ENCODE data around the gene INSYN2B. TPM values are rescaled to one million over a fixed set of nuclear protein-coding genes. Genes with fewer than 3 reads are reported as not detected.

Gene INSYN2B
- total RNA-seq, 2 experiments from 2014 or later, result not detected

DNA sequence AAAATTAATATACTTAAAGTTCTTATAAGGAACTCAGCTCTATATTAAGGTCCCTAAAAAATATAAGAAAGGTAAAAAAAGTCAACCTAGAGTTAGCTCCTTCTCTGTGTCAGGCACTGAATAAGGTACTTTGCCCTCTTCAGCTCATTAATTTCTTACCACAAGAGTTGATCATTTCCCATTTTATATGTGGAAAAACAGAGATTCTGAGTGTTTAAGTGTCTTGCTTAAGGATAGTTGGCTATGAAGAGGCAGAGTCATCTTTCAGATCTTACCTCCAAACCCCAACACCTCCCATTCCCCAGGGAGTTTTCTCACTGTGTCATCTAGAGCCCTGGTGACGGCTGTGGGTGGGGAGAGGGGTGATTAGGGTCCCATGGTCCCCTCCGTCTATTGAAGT is 40.6 kb downstream of the INSYN2B start:
- CTCF ChIA-PET, result no interaction called here
- H3K27me3 Mint-ChIP-seq, result no peaks in the 10 kb centered on the region
- H3K4me1 Mint-ChIP-seq, result peaks cover 19% of the 10 kb centered on the region
- no peaks in the 10 kb centered on the region for H3K9me3 Mint-ChIP-seq (ENCODE audit: low read depth)
- DNase-seq (no peak), ATAC-seq (no peak)
- no peak overlapping the region for H3K4me3 Mint-ChIP-seq
- H3K27ac Mint-ChIP-seq, result no peak overlapping the region
- peaks cover 5% of the 10 kb centered on the region for H3K36me3 Mint-ChIP-seq

DNA sequence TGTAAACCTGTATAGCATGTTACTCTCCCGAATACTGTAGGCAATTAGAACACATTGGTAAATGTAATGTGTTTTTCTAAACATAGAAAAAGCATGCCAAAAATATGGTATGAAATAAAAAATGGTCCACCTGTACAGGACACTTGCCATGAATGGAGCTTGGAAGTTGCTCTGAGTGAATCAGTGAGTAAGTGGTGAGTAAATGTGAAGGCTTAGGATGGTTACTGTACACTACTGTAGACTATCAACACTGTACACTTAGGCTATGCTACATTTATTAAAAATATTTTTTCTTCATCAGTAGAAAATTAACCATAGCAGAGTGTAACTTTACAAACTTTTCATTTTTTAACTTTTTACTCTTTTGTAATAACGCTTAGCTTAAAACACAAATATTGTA is 41.9 kb downstream of the INSYN2B start:
- DNase-seq (no peak), ATAC-seq (no peak)
- Mint-ChIP-seq H3K4me3 (no peak overlapping the region), H3K36me3 (peaks cover 5% of the 10 kb centered on the region), H3K4me1 (peaks cover 17% of the 10 kb centered on the region), H3K9me3 (ENCODE audit: low read depth) (no peaks in the 10 kb centered on the region), H3K27me3 (no peaks in the 10 kb centered on the region), H3K27ac (no peak overlapping the region)
- CTCF ChIA-PET, result no interaction called here

DNA sequence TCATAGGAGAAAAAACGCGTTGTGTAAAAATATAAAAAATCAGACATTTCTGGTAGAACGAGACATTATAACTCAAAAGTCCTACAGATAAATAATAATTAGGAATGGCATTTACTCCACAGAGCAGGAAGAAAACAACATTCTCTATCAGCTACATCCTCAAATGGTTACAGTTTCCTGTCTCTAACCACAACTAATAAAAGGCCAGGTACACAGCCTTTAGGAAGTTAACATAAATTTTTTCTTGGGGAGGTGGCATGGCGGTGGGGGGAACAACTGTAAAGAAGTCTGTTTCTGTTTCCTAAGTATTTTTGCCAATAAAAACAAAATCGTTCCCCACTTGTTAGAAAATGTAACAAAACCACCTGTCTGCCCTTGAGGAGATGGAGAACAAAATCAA is 44.5 kb downstream of the INSYN2B start:
- no peak for DNase-seq
- no peak overlapping the region for H3K4me3 Mint-ChIP-seq
- no peaks in the 10 kb centered on the region for H3K27me3 Mint-ChIP-seq
- H3K4me1 Mint-ChIP-seq, result peaks cover 17% of the 10 kb centered on the region
- CTCF ChIA-PET, result interaction anchor here (0.7 kb wide), 1 partner anchor 50 kb away, joined by 4 read pairs; no protein-coding TSS in a partner anchor
- H3K36me3 Mint-ChIP-seq, result peaks cover 5% of the 10 kb centered on the region
- H3K9me3 Mint-ChIP-seq (ENCODE audit: low read depth), result no peaks in the 10 kb centered on the region
- no peak overlapping the region for H3K27ac Mint-ChIP-seq
- no peak for ATAC-seq

DNA sequence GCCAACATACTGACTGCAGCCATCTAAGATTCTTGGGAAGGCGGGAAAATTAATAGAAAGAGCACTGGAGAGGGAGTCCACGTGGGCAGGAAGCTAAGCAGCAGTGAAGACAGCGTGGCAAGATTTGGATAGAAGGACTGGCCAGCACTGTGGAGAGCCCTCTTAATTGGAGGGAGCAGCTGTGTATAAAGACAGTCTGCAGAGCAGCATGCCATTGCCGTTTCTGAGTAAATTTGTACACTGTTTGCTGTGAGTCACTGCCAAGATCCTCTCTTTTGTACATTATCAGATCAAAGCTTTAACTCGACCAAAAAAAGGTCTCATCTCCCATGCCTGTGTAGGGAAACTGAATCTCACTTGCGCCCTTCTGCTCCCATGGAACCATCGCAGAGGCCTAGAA is 45.3 kb downstream of the INSYN2B start:
- ATAC-seq (no peak), DNase-seq (no peak)
- Mint-ChIP-seq H3K4me1 (peaks cover 17% of the 10 kb centered on the region), H3K9me3 (ENCODE audit: low read depth) (no peaks in the 10 kb centered on the region), H3K27ac (no peak overlapping the region), H3K36me3 (peaks cover 5% of the 10 kb centered on the region), H3K27me3 (no peaks in the 10 kb centered on the region), H3K4me3 (no peak overlapping the region)
- CTCF ChIA-PET, result no interaction called here

DNA sequence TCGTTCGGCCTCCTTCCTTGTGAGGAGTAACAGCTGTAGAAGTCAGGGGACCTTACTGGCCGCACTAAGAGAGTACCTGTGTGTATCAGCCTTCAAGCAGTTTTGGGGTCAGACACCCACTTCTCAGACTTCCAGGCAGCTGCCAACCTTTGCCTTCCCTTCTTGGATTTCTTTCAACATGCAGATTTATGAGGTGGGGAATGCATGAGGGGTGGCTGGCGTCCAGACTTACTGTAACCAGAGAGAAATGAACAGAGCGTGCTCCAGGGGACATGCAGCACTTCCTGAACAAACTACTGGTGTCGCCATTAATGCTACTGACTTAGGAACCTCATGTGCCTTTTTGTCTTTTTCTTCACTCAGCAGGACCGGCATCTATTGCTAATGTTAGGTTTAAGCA is 46.7 kb downstream of the INSYN2B start:
- Mint-ChIP-seq H3K36me3 (peaks cover 5% of the 10 kb centered on the region), H3K9me3 (ENCODE audit: low read depth) (no peaks in the 10 kb centered on the region), H3K27me3 (no peaks in the 10 kb centered on the region), H3K4me3 (no peak overlapping the region), H3K4me1 (peaks cover 17% of the 10 kb centered on the region), H3K27ac (no peak overlapping the region)
- ATAC-seq, result no peak
- CTCF ChIA-PET, result no interaction called here
- DNase-seq, result no peak

DNA sequence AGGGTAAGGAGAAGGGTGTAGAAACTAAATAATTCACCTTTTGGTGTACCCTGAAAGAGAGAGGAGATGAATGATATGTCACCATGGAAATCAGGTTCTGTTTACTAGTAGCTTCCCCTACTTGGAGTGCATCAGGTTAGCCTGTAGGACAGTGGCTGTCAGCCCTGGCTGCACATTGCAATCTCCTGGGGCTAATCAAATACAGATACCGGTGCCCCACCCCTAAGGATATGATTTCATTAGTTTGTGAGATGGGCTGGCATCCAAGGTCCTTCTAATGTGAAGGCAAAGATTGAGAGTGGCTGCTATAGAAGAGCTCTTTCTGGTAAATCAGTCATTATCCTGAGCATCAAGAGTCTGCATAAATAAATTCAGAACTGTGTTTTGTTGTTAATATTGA is 47.2 kb downstream of the INSYN2B start:
- Mint-ChIP-seq H3K9me3 (ENCODE audit: low read depth) (no peaks in the 10 kb centered on the region), H3K27me3 (no peaks in the 10 kb centered on the region), H3K36me3 (peaks cover 5% of the 10 kb centered on the region), H3K4me1 (peaks cover 17% of the 10 kb centered on the region), H3K4me3 (no peak overlapping the region), H3K27ac (no peak overlapping the region)
- CTCF ChIA-PET, result no interaction called here
- ATAC-seq, result no peak
- no peak for DNase-seq

DNA sequence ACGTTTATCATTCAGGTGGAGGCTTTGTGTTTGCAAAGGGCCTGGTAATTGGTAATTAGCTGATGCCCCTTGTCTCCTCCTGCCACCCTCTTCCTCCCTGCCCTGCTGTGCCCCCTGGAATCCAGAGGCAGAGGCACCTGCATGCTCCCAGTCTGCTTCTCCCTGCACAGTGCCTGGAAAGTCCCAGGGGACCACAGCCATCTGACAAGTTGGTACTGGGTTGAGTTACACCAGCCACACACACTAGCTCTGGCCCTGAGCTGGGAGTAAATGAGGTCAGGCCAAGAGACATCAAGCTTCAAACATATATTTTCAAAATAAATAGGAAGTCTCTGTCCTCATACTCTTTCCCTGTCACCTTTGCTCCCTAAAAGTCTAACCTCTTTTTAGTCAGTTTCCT is 56.3 kb downstream of the INSYN2B start:
- Mint-ChIP-seq H3K9me3 (ENCODE audit: low read depth) (no peaks in the 10 kb centered on the region), H3K27ac (no peak overlapping the region), H3K4me3 (no peak overlapping the region), H3K27me3 (no peaks in the 10 kb centered on the region), H3K4me1 (no peaks in the 10 kb centered on the region), H3K36me3 (peaks cover 9% of the 10 kb centered on the region)
- ATAC-seq, result no peak
- DNase-seq, result no peak
- CTCF ChIA-PET, result no interaction called here

DNA sequence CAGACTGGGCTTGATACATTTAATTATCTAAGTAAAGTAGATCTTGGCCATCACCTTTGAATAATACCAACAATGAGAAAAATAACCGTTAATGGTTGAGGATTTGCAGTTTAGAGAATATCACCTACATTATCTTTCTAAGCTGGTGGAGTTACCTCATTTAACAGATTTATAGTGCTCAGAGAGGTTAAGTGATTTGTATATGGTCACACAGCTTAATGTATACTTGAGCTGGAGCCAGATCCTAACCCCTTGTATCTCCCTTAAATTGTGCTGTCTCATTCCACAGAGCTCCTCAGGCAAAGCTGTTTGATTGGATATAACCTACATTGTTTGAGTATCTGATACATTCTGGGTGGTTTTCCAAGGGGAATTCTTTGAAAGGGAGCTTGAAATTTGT is 57.8 kb downstream of the INSYN2B start:
- no peak for ATAC-seq
- Mint-ChIP-seq H3K27ac (no peak overlapping the region), H3K4me3 (no peak overlapping the region), H3K4me1 (no peaks in the 10 kb centered on the region), H3K36me3 (peaks cover 11% of the 10 kb centered on the region), H3K9me3 (ENCODE audit: low read depth) (no peaks in the 10 kb centered on the region), H3K27me3 (no peaks in the 10 kb centered on the region)
- CTCF ChIA-PET, result no interaction called here
- DNase-seq, result no peak

DNA sequence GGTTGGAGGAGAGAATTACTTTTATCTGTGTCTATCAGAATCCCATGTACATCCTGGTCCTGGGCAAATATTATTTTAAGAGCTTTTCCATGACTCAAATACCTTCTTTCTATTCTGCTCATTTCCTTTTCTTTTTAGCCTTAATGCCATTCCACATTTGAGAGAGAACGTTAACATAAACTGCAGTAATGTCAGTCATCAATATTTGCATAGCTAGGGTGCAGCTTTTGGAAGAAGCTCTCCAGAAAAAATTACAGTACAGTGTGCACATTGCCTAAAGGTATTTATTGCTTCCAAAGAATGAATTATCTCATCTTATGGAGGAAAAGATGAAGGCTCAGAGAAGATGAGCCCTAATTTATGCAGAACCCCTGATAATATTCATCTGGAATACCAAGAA is 58.3 kb downstream of the INSYN2B start:
- CTCF ChIA-PET, result no interaction called here
- ATAC-seq, result no peak
- no peak for DNase-seq
- Mint-ChIP-seq H3K27me3 (no peaks in the 10 kb centered on the region), H3K4me1 (no peaks in the 10 kb centered on the region), H3K4me3 (no peak overlapping the region), H3K9me3 (ENCODE audit: low read depth) (no peaks in the 10 kb centered on the region), H3K36me3 (peaks cover 9% of the 10 kb centered on the region), H3K27ac (no peak overlapping the region)

DNA sequence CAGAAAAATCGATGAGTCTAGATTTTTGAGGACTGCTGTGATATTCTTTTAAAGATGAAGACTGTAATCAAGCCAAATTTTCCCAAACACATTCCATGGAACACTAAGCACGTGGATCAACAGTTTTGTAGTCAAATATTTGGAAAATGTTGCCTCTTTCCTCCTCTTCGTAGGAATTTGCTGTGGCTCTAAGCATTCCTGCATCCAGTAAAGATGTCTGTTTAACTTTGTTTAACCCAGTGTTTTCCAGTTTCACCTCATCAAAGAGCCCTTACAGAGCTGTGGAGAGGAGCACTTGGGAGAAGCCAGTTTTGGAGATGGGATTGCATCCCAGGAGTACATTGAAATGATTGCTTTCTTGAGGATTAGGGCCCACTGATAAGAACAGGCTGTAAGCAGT is 58.9 kb downstream of the INSYN2B start:
- Mint-ChIP-seq H3K9me3 (ENCODE audit: low read depth) (no peaks in the 10 kb centered on the region), H3K27ac (no peak overlapping the region), H3K4me1 (no peaks in the 10 kb centered on the region), H3K4me3 (no peak overlapping the region), H3K36me3 (peaks cover 9% of the 10 kb centered on the region), H3K27me3 (no peaks in the 10 kb centered on the region)
- DNase-seq (no peak), ATAC-seq (no peak)
- CTCF ChIA-PET, result interaction anchor here (1.0 kb wide), 1 partner anchor 60 kb away, joined by 3 read pairs; no protein-coding TSS in a partner anchor

DNA sequence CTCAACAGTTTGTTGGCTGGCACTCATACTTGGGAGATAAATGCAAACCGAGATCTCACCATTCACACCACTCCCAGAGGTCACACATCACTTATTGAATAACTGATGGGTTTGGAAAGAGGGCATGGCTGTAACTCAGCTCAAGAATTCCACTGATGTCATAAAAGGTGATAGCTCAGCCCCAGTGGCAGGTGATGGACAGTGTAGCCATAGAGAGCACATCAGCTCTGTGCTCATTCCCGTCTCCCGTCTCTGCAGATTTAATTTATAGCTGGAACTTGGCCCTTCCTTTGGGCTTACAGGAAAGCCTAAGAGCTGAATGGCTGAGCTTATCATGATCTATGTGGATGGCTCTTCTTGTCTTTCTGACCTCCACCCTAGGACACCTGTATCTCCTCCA is 59.8 kb downstream of the INSYN2B start:
- DNase-seq, result no peak
- CTCF ChIA-PET, result interaction anchor here (1.0 kb wide), 1 partner anchor 61 kb away, joined by 3 read pairs; no protein-coding TSS in a partner anchor
- no peak for ATAC-seq
- H3K27ac Mint-ChIP-seq, result no peak overlapping the region
- H3K4me3 Mint-ChIP-seq, result no peak overlapping the region
- H3K36me3 Mint-ChIP-seq, result peaks cover 9% of the 10 kb centered on the region
- H3K9me3 Mint-ChIP-seq (ENCODE audit: low read depth), result no peaks in the 10 kb centered on the region
- H3K4me1 Mint-ChIP-seq, result no peaks in the 10 kb centered on the region
- H3K27me3 Mint-ChIP-seq, result no peaks in the 10 kb centered on the region

DNA sequence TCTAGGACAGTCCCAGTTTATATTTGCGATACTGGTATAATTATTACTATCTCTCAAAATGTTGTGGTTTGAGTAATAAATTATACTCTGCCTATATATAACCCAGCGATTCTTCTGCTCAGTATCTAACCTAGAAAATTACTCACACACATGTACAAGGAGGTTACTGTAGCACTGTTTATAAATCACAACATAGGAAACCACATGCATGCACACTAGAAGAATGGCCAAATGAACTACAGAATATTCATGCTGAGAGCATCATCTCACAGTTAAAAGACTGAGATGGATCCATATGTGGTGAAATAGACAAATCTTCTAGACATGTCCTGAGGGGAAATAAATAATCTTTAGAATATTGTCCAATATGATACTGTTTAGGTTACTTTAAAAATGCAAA is 62.1 kb downstream of the INSYN2B start:
- CTCF ChIA-PET, result interaction anchor here (0.6 kb wide), 1 partner anchor 177 kb away, joined by 3 read pairs; no protein-coding TSS in a partner anchor

DNA sequence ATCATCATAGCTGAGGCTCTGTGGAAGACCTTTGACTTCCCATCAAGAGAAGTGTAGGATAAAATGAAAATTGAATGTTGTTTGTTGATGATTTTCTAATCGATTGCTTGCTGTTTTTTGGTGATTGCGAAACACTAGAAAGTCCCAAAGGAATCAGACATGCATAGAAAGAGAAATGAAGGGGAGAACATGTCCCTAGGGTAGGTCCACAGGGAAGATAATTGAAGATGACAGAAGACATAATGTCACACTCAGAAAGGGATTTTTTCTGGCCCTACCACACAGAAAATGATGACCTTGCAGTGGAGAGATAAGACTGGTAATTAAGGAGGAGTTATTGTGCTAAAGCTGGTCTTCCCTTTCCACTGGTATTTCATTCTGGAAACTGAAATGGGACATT is 62.8 kb downstream of the INSYN2B start:
- peaks cover 10% of the 10 kb centered on the region for H3K36me3 Mint-ChIP-seq
- ATAC-seq, result no peak
- no peak overlapping the region for H3K4me3 Mint-ChIP-seq
- CTCF ChIA-PET, result interaction anchor here (0.6 kb wide), 1 partner anchor 177 kb away, joined by 3 read pairs; no protein-coding TSS in a partner anchor
- H3K9me3 Mint-ChIP-seq (ENCODE audit: low read depth), result no peaks in the 10 kb centered on the region
- H3K4me1 Mint-ChIP-seq, result no peaks in the 10 kb centered on the region
- no peak overlapping the region for H3K27ac Mint-ChIP-seq
- H3K27me3 Mint-ChIP-seq, result no peaks in the 10 kb centered on the region
- DNase-seq, result no peak

More for the DNA sequence above, 62.1 kb downstream of the INSYN2B start:
- Mint-ChIP-seq H3K36me3 (peaks cover 10% of the 10 kb centered on the region), H3K4me3 (no peak overlapping the region), H3K27ac (no peak overlapping the region), H3K9me3 (ENCODE audit: low read depth) (no peaks in the 10 kb centered on the region), H3K4me1 (no peaks in the 10 kb centered on the region), H3K27me3 (no peaks in the 10 kb centered on the region)
- ATAC-seq, result no peak
- DNase-seq, result no peak

DNA sequence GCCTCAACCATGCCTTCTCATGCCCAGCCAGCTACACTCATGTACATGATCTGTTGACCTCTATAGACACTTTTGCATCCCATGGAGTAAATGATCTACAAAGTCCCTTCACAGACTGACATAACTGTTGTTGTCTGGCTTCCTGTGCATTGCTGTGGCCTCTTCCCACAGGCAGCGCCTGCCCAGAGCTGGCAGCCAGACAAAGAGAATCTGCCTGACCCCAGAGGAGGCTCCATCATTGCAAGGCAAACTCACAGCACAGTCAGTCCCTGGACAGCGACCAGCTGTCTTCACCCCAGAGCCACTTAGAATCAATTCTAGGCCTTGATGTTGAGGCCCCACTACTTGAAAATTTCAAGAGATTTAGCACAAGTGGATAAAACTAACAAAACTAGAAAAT is 65.5 kb downstream of the INSYN2B start:
- DNase-seq (no peak), ATAC-seq (no peak)
- CTCF ChIA-PET, result no interaction called here
- Mint-ChIP-seq H3K27me3 (no peaks in the 10 kb centered on the region), H3K4me3 (no peak overlapping the region), H3K9me3 (ENCODE audit: low read depth) (no peaks in the 10 kb centered on the region), H3K27ac (no peak overlapping the region), H3K36me3 (peaks cover 8% of the 10 kb centered on the region), H3K4me1 (no peaks in the 10 kb centered on the region)

DNA sequence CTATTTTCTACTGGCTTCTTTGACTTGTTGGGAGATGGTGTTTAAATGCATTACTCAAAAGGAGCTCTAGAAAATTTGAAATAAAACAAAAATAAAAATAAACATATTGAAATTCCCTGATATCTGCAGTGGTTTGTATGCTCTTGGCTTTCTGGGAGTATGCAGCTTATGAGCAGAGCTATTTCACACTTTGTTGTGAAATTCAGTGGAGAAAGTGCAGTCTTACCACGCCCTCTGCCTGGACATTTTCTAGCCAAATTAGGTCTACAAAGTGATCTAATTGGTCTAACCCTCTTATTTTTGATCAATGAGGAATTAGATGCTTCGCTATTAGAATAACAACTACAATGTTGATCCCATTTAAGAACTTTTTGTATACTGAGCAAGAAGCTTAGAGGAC is 66.8 kb downstream of the INSYN2B start:
- H3K4me3 Mint-ChIP-seq, result no peak overlapping the region
- H3K36me3 Mint-ChIP-seq, result peaks cover 8% of the 10 kb centered on the region
- CTCF ChIA-PET, result no interaction called here
- no peaks in the 10 kb centered on the region for H3K27me3 Mint-ChIP-seq
- DNase-seq, result no peak
- H3K4me1 Mint-ChIP-seq, result no peaks in the 10 kb centered on the region
- H3K27ac Mint-ChIP-seq, result no peak overlapping the region
- ATAC-seq, result no peak
- no peaks in the 10 kb centered on the region for H3K9me3 Mint-ChIP-seq (ENCODE audit: low read depth)

Measured in activated CD8-positive, alpha-beta memory T cell treated with anti-CD3 and anti-CD28 coated beads, Interleukin-2, amount 10 ng/mL, durations not matched to agents 7 days and 5 days (primary cell).